ENCODE results near the gene HOXA3. TPM values are rescaled to one million over a fixed set of nuclear protein-coding genes. Genes with fewer than 3 reads are reported as not detected.

HOXA3 gene
- total RNA-seq, 1 experiment from 2014 or later: not detected

DNA sequence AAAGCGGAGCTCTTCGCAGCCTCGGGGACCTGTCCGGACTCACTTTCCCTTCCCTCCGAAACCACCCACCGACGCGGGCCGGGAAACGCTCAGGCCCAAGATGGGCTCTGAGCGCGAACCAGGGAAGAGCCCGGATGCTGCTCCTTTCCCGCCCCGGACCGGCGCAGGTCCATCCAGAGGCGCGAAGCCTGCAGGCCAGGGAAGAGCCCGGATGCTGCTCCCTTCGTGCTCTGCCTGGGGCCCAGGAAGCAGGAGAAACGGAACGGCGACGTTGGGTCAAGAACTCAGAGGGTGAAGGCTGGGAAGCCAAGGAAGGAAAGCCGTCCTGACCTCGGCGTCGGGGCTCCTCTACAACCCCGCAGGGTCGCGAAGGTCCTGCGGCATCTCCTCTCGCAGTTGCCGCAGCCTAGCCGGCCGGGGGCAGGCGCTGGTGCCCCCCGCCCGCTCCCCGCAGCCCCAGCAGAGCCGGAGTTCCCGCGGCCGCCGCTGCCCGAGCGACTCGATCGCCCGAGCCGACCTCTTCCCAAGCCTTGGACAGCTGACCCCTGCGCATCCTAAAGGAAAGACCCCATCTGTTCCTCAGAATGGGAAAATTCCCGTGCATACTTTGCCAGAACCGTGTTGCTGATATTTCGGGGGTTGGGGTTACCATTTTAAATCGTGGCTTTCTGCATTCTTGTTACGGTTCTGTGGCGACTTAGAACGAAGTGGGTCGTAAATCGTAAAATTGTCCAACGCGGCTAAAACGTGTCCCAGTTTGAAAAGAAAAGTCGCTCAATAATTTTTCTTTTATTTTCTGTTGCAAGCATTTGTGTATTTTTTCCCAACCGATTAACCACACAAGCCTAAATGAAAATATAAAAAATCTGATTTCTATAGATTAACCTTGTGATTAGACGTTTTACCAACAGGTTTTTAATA, 64.1 kb downstream of the HOXA3 start:
- Histone ChIP-seq H2AK5ac (ENCODE audit: insufficient read length, low read length) (no peak overlapping the region), H3K14ac (ENCODE audit: insufficient read depth, low read length) (no peak overlapping the region; the same call in 1 of the 2 replicates), H4K20me1 (ENCODE audit: control insufficient read depth, insufficient read depth, insufficient read length) (no peaks in the 10 kb centered on the region), H3K9ac (ENCODE audit: extremely low read depth, insufficient read length, low read length) (no peak overlapping the region), H3K4me1 (ENCODE audit: insufficient read depth, low read length) (peaks cover 5% of the 10 kb centered on the region; the same call in 1 of the 2 replicates), H3K23ac (ENCODE audit: insufficient read length, low read depth, low read length) (no peak overlapping the region), H3K79me2 (ENCODE audit: insufficient read depth, low read length) (no peaks in the 10 kb centered on the region), H2BK12ac (ENCODE audit: insufficient read length, low read depth, low read length) (no peak overlapping the region), H3K9me3 (ENCODE audit: control insufficient read depth, low read depth, low read length) (no peaks in the 10 kb centered on the region), H3K27ac (ENCODE audit: insufficient read length, low read depth, low read length) (no peak overlapping the region), H3T11ph (ENCODE audit: low read length) (no peak overlapping the region), H3K4me2 (ENCODE audit: insufficient read depth, insufficient read length, low read length) (peak overlapping the region; percentile 20), H3K4ac (ENCODE audit: low read depth, low read length) (no peak overlapping the region), H2BK20ac (ENCODE audit: low read depth, low read length, poor library complexity, severe bottlenecking) (no peak overlapping the region), H2BK15ac (ENCODE audit: low read depth, low read length) (no peak overlapping the region), H3K56ac (ENCODE audit: insufficient read length, low read depth, low read length) (no peak overlapping the region), H4K8ac (replicated peaks; ENCODE audit: insufficient read length, low read depth, low read length) (no peak overlapping the region), H3K23me2 (ENCODE audit: insufficient read length, low read depth, low read length, poor library complexity, severe bottlenecking) (no peaks in the 10 kb centered on the region), H3K18ac (ENCODE audit: insufficient read length, low read depth, low read length) (no peak overlapping the region), H4K91ac (ENCODE audit: insufficient read length, low read depth, low read length) (no peak overlapping the region), H3K27me3 (ENCODE audit: insufficient read depth, low read length) (peaks cover 52% of the 10 kb centered on the region), H4K5ac (ENCODE audit: insufficient read length, low read depth, low read length) (no peak overlapping the region), H2BK120ac (ENCODE audit: low read depth, low read length, poor library complexity, severe bottlenecking) (no peak overlapping the region), H3K79me1 (ENCODE audit: insufficient read depth, low read depth, low read length, poor library complexity, severe bottlenecking) (no peaks in the 10 kb centered on the region), H2BK5ac (ENCODE audit: insufficient read length, low read length) (no peak overlapping the region), H2AFZ (ENCODE audit: low read length) (no peak overlapping the region)
- H3K36me3 Mint-ChIP-seq (ENCODE audit: insufficient read depth in 1 of 3, low read depth in 3 of 3): no peaks in the 10 kb centered on the region; a peak in 1 of 7 replicates
- peaks cover 88% of the 10 kb centered on the region for H3K27me3 Mint-ChIP-seq (ENCODE audit: low read depth)
- H3K27ac Mint-ChIP-seq: no peak overlapping the region
- whole genome bisulfite sequencing (ENCODE audit: extremely low coverage, insufficient read length, low lambda C conversion rate): no CpG with 5 or more reads among the region's 68 CpGs
- peaks cover 20% of the 10 kb centered on the region in 2 experiments for H3K4me1 Mint-ChIP-seq
- H3K4me3 Mint-ChIP-seq: no peak overlapping the region
- TF ChIP-seq, protein P1, sequence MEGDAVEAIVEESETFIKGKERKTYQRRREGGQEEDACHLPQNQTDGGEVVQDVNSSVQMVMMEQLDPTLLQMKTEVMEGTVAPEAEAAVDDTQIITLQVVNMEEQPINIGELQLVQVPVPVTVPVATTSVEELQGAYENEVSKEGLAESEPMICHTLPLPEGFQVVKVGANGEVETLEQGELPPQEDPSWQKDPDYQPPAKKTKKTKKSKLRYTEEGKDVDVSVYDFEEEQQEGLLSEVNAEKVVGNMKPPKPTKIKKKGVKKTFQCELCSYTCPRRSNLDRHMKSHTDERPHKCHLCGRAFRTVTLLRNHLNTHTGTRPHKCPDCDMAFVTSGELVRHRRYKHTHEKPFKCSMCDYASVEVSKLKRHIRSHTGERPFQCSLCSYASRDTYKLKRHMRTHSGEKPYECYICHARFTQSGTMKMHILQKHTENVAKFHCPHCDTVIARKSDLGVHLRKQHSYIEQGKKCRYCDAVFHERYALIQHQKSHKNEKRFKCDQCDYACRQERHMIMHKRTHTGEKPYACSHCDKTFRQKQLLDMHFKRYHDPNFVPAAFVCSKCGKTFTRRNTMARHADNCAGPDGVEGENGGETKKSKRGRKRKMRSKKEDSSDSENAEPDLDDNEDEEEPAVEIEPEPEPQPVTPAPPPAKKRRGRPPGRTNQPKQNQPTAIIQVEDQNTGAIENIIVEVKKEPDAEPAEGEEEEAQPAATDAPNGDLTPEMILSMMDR (conservative IDR thresholded peaks at IDR 0.05): no peak
- peaks cover 3 to 5% of the 10 kb centered on the region in 2 experiments; a peak in 2 of 5 replicates for H3K9me3 Mint-ChIP-seq
- peak; percentile 56 for DNase-seq

All from H9 (cell line).